AG09309 (cell line): ENCODE data around the gene PRR35.
A peak's percentile ranks its signal among the peaks of the same experiment; 100 is the strongest.

Source experiments
- DNase-seq: peaks from one replicate; pipeline ENCODE4 v3.0.0-alpha.2; 2010; ENCODE audit warnings: low read depth
- H3K4me3 ChIP-seq: 2 replicates; pipeline ENCODE4 v1.5.1; 2011; ENCODE audit warnings: mild to moderate bottlenecking, low read depth, low read length, moderate library complexity; ENCODE audit not compliant: control insufficient read depth
- TF ChIP-seq, protein P1 (sequence below): IDR thresholded peaks from 2 replicates; pipeline ENCODE4 v1.5.1; 2011; ENCODE audit warnings: mild to moderate bottlenecking, low read depth, low read length, inconsistent platforms; ENCODE audit not compliant: insufficient read depth, control insufficient read depth; ENCODE audit errors: missing control alignments

The PRR35 gene

DNA sequence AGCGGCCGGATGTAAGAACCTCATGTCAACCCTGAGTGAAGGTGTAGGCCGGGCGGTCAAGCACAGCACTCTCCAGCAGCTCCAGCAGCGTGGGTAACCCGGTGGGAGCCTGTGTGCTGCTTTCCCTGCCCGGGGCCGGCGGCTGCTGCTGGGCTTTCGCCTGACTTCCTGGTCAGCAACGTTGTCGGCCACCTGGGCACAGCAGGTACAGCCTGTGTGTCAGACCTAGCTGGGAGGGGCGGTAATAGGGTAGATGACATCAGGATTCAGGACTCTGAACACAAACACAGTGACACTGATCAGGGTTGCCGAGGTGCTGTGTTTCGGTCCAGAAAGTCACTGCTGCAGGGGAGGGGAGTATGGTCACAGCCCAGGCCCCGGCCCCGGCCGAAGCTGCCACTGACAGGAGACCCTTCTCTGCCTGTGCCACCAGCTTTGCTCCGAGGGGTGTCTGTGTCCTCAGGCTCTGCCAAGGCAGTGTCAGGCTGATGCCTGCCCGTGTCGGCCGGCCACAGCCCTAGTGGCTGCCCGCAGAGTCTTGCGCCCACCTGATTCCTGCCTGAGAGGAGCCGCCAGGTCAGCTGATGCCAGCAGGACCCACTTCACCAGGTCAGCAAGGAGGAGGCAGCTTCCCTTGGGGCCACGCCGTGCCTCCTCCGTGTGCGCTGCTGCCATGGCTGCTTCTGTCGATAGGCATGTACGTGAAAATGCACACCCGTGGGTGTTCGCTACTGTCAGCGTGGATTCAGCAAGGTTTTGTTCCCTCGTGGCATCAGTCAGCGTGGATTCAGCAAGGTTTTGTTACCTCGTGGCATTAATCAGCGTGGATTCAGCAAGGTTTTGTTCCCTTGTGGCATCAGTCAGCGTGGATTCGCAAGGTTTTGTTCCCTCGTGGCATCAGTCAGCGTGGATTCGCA is 38.9 kb downstream of the PRR35 start:
- H3K4me3 ChIP-seq, result no peak overlapping the region
- DNase-seq, result no peak
- TF ChIP-seq, protein P1, sequence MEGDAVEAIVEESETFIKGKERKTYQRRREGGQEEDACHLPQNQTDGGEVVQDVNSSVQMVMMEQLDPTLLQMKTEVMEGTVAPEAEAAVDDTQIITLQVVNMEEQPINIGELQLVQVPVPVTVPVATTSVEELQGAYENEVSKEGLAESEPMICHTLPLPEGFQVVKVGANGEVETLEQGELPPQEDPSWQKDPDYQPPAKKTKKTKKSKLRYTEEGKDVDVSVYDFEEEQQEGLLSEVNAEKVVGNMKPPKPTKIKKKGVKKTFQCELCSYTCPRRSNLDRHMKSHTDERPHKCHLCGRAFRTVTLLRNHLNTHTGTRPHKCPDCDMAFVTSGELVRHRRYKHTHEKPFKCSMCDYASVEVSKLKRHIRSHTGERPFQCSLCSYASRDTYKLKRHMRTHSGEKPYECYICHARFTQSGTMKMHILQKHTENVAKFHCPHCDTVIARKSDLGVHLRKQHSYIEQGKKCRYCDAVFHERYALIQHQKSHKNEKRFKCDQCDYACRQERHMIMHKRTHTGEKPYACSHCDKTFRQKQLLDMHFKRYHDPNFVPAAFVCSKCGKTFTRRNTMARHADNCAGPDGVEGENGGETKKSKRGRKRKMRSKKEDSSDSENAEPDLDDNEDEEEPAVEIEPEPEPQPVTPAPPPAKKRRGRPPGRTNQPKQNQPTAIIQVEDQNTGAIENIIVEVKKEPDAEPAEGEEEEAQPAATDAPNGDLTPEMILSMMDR, result no peak

DNA sequence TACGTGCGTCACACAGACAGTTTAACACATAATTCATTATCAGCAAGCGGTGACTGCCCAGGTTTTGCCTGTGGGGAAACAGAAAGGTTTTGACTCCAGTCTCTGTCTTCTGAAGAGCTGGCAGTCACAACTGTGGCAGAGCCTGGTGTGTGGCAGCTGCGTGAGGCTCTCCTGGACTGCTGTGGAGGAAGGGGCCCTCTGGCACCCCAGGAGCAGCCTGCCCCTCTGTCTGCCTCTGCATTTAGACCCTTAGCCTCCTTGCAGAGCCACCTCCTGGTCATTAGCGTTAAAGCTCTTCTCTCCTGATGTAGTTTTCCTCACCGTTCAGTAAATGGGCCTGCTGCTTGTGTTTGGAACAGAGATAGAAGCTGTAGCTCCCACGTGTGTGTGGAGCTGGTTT is 40.6 kb downstream of the PRR35 start:
- TF ChIP-seq, protein P1, result peak; percentile 37
- H3K4me3 ChIP-seq, result no peak overlapping the region
- DNase-seq, result no peak

DNA sequence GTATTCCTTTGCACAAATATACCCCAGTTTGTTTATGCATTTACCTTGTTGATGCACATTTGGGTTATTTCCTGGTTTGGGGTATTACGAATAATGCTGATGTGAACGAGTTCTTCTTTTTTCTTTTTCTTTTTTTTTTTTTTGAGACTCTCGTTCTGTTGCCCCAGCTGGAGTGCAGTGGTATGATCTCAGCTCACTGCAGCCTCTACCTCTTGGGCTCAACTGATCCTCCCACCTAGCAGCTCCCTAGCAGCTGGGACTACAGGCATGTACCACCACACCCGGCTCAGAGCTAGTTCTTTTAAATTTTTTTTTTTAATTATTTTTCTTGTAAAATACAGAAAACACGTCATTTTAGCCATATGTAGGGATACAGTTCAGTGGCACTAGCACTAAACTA is 43.7 kb downstream of the PRR35 start:
- no peak overlapping the region for H3K4me3 ChIP-seq
- DNase-seq, result no peak
- TF ChIP-seq, protein P1, result no peak

DNA sequence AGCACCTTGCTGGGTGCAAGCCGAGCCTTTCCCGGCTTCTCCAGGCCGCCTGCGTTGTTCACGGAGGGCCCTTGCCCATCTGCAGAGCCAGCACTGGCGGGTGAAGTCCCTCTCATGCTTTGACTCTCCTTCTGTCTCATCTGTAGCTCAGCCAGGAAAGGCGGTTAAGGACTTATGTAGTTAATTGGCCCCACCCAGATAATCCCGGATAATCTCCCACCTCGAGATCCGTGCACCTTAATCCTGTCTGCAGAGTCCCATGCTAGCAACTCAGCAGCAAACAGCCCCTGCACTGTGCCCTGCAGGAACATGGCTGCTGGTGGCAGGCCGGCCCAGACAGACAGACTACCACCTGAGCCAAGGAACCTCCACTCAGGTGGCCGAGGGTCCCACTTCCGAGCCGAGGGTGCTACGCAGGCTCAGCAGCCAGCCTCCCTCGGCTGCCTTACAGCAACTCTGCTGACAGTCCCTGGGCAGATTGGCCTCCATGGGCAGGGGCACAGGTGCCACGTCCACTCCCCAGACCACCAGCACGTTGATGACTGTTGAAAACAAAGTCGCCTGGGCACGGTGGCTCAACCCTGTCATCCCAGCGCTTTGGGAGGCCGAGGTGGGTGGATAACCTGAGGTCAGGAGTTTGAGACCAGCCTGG is 46.6 kb downstream of the PRR35 start:
- TF ChIP-seq, protein P1, result no peak
- no peak overlapping the region for H3K4me3 ChIP-seq
- no peak for DNase-seq

- TF ChIP-seq, protein P1, result no peak
- DNase-seq, result no peak
- H3K4me3 ChIP-seq, result no peak overlapping the region
Observed at GRCh38 chr16:608019-608418, 47.8 kb downstream of the PRR35 start.

- no peak overlapping the region for H3K4me3 ChIP-seq
- TF ChIP-seq, protein P1, result no peak
- no peak for DNase-seq
Observed at GRCh38 chr16:609316-609715, 49.1 kb downstream of the PRR35 start.
